Hematopoietic multipotent progenitor cell (in vitro differentiated cells): ENCODE measurements around the gene COL1A2. TPM values are rescaled to one million over a fixed set of nuclear protein-coding genes. Genes with fewer than 3 reads are reported as not detected.

Experiments
- DNase-seq, 3 donors: peaks; one replicate each; pipeline ENCODE4 v3.0.0-alpha.2; 2011 to 2015; ENCODE audit warnings: low read depth in 2 of 3, low spot score in 2 of 3
- total RNA-seq: library from RNA; depleted of rRNA; stranded (reverse); fragments of >200 nt; gene quantifications from one replicate; pipeline ENCODE4 v1.2.3, GENCODE V29; 2012

Gene COL1A2
- total RNA-seq, 1 donor: not detected

DNA sequence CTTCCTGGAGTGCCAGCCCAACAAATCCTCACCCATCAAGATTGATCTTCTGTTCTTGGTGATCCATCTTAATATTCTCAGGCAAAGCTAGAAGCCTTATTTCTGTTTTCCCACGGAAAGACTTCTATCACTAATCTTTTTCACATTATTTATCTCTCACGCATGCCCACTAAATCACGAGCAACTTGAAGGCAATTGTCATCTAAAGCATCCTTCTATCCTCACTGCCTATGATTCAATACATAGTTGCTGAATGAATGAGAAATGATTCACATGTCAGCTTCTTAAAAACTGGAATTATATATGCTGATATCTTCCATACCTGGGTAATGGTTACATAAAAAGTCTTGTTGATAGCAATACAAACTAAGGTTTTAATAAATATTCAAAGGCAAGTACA is 12.6 kb upstream of the COL1A2 start:
- DNase-seq: no peak

DNA sequence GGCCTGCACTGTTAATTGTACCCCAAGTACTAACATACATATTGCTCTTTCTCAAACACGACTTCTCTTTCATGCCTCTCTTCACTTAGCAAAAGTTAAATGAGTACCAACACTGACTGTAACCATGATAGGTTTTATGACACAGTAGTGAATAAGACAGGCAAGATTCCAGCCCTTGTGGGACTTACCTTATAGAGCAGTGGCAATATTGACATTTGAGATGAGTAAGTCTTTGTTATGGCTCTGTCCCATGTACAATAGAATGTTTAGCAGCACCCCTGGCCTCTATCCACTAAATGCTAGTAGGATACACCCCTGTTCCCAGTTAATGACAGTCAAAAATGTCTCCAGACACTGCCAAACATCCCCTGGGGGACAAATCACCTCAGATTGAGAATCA is 11.9 kb upstream of the COL1A2 start:
- no peak for DNase-seq

DNA sequence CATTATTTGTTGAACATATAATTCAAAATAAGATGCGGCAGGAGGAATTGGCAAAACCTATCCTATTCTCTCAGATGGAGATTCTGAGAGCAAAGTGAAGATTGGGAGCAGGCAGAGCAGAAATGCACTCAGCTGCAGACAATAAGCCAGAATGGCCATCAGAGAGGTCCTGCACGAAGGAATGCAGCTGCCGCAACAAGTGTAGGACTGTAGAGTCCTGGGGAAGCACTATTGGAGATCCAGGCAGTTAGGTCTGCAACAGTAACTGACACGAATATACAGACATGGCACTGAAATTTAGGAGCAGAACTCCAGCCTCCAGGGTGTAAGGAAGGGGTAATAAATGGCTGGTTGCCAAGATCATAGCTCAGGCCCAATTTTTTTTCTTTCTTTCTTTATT is 10.4 kb upstream of the COL1A2 start:
- DNase-seq: no peak

DNA sequence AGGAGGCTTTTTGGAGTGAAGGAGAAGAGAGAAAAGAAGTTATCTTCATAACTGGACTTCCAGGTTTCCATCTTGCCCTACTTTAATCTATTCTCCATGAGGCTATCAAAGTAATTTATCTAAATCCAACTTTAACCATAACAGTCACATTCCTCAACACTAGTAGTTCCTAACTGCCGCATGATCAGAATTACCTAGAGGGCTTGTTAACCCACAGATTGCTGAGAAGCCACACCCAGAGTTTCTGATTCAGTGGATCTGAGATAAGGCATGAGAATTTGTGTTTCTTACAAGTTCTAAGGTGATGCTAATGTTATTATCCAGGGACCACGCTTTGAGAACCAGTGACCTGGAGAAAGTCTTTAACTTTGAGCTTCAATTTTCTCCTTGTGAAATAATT is 8.3 kb upstream of the COL1A2 start:
- DNase-seq: no peak

DNA sequence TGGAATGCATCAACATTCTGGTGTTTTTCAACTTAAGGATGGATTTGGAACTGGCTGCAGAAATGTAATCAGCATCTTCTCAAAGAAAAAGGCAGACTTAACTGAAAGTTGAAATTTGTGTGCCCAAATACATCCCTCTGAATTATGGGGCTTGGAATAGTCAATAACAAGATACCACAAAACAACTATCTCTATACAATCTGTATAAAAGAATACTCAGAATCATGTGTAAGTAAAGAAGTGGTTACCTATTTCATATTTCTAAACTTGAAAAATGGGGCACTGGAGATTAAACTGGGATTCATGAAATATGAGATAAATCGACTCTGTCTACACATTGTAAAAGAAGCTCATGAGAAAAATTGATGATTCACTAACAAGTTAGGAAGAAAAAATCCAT is 6.2 kb upstream of the COL1A2 start:
- no peak for DNase-seq

DNA sequence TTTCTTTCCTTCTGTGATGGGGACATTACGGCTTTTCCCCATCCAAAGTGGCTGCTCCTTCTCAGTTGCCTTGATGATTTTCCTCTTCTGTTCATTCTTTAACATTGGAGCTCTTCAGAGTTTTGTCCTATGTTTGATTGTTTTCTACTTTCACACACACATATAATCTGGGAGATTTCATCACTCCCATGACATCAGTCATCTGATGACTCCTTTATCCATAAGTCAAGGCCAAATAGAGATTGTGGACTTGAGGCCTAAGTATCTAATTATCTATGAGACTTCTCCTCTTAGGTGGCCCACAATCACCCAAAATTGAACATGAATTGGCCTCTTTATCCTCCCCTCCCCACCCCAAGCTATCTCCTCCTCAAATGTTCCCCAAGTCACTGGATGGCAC is 5.3 kb upstream of the COL1A2 start:
- DNase-seq: no peak

DNA sequence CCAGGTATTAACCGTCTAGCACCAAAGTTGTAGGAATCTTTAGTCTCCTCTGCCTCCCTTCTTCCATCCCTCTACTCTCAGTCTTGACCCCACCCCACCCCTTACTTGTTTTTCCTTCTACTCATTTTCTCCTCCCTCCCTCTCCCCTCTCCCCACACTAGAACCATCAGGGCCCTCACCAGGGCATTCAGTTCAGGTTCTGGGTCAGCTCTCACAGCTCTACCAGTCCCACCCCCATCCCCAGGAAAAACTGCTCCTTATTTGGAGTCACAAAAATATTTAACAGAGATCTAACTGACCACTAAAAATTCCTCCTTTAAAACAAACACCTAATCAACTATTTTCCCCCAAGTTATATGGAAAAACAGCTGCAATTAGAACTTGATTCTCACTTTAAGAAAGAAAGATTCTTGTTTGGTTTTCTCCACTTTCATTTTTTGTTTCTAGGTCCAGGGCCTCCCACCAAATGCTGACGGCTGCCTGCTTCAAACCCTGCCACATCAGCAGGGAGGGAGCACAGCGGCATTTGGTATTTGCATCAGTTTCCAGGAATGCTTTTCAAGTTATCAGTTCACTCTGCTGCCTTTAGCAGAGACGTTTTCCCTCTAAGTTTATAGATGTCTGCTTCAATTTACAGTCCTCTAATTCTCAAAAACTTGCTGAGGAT is 2.8 kb upstream of the COL1A2 start:
- DNase-seq: no peak

DNA sequence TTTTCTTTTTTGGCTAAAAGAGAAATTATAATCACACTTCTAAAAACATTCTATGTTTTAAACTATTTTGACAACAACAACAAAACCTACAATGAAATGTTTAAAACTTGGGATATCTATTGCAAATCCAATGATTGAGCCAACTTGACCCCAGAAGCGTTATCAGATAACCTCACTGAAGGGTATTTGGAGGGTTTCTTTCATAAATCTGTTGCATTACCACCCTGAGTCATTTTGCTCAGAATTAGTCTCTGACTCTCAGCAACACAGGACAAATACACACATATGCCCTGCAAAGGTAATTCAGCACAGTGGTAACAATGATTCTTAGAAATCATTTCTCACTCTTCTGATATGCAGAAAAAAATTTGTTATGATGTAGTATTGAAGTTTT is 2.3 kb upstream of the COL1A2 start:
- no peak for DNase-seq

DNA sequence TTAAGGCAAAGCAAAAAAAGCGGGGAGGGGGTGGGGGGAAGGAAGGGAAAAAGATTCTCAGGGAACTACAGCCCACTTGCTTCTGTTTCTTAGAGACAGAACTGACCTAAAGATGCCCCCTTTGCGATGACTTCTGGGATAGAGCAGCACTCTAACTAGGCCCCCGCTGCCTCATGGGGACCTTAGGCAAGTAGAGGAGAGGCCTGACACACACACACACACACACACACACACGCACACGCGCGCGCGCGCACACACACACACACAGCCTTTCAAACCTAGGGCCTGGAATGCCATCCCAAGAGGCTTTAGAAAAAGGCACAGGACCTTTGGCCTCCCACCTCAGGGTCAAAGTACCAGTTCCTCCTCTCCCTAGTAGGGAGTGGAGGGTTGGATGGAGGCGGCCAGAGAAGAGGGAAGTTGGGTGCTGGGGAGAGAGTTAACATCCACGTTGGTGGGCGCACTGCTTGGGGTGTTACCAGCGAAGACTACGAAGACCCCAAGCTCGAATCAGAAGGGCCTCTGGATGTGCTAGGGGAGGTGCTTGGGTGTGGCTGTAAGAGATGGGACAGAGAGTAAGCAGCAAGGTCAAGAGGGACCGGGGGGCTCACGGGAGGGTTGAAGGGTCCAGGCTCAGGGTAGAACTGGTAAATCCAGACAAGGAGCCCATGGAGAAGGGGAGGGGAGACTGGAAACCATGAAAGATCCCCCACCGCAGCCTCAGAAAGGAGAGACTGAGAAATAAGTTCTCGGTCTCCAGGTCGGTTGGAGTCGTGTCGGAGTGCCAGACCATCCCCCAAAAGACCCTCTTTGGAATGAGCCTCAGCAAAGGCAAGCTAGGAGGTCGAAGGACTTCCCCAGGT is 1.2 kb upstream of the COL1A2 start:
- no peak for DNase-seq

DNA sequence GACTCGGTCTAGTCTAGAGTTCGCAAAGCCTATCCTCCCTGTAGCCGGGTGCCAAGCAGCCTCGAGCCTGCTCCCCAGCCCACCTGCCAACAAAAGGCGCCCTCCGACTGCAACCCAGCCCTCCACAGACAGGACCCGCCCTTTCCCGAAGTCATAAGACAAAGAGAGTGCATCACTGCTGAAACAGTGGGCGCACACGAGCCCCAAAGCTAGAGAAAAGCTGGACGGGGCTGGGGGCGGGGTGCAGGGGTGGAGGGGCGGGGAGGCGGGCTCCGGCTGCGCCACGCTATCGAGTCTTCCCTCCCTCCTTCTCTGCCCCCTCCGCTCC is 622 bp upstream of the COL1A2 start:
- peak in 1 of 3 donors; percentile 10 for DNase-seq

DNA sequence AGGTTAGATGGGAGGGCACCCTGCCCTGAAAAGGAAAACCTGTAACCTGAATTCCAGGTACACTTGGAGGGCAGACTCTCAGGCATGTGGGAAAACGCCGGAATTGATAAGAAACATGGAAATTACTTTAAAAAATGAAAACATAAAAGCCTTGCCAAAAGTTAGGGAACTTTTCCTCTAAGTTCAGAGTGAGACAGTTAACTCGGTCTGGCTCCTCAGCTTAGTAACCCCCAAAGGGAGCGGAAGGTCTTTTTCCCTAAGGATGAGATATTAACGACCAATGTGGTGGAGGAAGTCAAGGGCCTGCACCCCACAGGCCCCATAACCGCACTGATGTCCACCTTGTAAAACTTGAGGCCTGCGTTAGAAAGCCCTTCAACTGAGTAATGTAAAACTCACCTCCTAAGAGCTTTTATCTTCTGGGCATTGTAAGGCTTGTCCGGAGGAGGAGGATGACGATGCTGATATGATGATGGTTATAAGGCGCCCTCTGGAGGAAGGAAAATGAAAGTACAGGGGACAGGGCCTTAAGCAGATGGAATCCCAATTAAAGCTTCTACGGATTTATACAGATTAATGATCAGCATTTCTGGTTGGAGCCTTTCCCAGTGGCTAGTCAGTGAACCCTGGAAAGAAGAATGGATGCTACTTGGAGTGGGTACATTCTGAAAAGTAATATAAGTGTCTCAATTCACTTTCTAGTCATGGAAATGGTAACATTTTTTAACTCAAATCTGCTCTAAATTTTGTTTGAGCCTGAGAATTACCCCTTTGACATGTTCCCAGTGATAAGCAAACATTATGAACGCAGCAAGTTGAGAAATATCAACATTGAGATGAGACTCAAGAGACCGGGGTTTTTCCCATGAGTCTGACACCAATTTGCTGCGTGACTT is 694 bp downstream of the COL1A2 start:
- DNase-seq: peak in 2 of 3 donors; percentile 61 to 81

DNA sequence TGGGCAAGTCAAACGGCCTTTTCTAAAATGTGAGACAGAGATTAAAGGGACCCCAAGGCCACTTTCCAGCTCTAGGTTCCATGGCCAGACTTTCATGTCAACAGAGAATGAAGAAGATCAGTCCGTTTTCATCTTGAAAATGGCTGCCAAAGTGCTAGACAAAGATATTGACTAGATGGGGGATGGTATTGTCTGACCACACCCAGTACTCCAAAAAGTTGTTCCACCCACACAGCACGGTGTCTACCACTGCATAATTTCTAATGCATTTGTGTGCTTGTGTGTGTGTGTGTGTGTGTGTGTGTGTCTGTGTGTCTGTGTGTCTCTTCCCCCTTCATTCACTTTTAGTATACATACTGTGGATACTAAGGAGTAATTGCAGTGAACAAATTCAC is 1.3 kb downstream of the COL1A2 start:
- DNase-seq: no peak

DNA sequence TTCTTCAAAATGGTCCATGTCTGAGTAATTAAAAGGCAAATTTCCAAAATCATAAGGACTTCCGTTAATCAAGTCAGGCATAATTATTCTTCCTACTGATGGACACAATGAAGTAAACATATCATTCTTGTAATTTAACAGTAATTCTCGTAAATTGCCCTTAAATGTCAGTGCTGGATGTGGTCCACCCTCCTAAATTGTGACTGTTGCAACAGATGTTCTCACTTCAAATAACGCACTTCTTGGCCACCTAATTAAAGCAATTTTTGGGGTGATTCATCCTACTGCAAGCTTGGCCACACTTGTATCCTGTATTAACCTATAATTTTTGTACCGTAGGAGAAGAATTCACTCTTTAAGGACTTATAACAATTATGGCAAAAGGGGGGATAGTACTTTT is 1.9 kb downstream of the COL1A2 start:
- DNase-seq: no peak

DNA sequence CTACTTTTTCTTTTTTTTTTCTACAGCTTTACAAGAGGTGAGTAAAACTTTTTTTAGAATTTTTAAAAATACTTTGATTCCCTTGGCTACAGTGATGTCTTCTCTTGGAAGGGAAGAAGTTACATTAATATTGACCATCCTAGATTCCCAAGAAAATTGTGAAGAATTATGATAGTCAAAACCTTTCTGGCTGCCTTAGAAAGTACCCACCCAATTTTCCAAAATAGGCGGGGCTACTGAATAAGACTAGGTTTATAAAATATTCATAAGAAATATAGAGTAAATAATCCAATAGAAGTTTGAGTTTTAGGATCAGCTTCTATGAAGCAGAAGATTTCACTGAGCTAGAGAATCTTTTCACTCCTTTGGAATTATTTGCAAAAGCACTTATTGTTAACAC is 3.0 kb downstream of the COL1A2 start:
- no peak for DNase-seq

DNA sequence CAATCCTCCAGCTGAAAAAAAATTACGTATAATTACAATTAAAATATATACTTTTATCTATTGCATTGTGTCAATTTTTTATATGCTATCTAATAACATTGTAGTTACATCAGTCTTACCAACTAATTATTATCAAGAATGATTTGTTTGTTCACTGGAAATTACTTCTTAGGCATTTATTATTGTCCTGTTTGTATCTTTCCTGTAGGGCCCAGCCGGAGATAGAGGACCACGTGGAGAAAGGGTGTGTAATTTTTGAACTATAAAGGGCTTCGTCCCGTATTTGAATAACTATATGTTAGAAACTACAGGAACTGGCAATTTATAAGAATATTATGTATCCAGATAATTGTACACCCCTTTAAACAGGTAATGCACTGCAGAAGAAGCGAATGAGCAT is 4.1 kb downstream of the COL1A2 start:
- DNase-seq: no peak

DNA sequence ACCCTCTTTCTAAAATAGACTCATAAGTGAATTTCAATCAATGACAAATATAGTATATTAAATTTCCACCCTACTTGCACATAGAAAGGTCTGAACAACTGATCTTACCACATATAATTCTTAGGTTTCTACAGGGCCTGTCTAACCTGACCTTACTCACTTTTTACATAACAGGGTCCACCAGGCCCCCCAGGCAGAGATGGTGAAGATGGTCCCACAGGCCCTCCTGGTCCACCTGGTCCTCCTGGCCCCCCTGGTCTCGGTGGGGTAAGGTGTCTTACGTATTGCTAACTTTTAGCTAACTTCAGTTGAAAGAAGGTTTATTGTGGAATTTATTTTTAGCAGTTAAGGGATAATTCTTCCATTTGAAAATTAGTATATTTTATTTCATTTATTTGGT is 5.3 kb downstream of the COL1A2 start:
- no peak for DNase-seq

DNA sequence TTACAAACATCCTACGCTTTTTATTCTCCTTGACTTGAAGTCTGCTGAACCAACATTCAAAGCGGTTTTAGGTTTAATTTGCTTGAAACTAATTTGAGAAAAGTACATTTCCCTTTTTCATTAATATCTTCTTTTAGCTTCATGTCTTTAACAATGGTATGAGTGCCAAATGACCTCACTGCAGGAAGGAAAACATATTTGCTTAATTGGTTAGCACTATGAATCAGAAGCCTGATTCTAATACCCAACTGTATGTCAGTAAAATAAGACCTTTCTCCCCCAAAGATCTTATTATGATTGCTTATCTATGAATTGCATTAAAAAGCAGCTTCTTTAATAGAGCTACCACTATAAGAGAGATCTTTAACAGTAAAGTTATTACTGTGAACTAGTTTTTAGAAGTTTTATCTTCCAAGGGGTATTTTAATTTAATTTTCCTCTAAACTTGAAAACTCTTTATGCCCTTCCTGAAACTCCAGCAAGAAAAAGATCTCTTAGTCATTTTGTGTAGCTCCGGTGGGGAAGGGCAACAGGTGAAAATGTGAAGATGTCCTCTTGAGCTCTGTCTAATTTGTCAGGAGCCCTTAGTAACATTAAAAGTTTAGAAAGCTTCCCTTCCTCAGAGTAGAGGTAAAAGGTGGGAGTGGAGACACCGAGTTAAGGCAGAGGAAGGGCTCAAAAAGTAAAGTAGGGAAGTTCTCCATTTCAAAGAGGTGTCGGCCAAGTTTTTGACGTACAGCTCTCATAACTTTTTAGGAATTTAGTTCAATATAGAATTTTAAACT is 6.1 kb downstream of the COL1A2 start:
- no peak for DNase-seq

DNA sequence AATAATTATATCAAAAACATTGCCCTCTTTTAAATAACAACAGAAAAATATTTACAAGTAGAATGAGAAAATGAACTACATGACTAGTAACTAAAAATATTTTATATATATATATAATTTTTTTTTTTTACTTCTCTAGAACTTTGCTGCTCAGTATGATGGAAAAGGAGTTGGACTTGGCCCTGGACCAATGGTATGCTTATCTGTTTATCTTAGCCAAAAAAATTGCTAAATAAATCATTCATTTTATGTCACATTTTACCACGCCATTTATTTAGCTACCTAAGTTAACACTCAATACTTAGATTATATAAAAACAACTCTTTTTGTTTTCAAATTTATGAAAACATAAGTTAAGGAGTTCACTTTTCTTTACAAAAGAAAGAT is 6.7 kb downstream of the COL1A2 start:
- DNase-seq: no peak

DNA sequence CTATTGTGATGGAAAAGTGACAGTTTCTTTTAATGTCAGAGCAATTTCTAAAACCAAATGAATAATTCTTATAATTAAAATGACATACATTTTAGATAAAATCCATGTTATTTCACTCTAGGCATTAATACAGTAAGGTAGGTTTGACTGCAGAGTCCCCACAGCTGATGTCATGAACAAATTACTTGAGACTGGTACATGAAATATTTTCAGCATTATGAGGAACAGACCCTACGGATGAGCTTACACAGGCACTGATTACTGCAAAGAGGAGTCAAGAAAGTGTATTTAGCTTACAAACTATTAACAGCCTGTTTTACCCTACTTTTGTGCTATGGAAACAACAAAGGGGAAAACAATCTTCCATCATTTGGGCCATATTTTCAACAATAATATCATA is 8.9 kb downstream of the COL1A2 start:
- no peak for DNase-seq

DNA sequence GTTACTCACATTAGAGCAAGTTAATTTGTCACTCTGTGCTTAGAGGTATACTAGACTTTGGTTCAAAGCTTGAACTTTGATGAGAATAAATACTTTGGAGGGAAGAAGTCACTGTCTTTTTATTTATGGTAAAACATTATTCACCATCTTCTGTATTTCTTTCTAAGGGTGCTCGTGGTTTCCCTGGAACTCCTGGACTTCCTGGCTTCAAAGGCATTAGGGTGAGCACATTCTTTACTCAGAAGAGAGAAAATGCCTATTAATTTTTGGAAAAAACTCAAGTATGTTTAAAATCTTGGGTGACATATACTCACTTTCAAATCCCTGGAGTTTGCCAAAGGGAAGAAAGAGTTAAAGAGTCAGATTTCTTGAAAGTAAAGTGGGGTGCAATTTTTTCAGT is 10.8 kb downstream of the COL1A2 start:
- no peak for DNase-seq

DNA sequence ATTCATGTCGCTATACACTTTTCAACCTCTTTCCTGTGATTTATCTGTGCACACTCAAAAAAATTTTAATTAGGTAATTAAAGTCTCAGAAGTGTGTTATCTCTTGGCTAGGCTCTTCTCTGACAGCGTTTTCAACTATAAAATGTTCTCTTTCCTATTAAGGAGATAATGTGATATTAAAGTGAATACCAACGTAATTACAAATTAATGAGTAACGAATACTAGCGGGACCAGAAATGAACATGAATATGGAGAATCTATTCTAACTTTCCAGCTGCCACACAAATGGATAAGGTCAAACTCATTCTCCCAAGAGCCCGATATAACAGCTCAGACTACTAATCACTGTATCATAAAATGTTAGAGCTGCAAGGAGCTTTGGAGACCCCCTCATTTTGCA is 12.0 kb downstream of the COL1A2 start:
- DNase-seq: no peak
